Esophagus muscularis mucosa (tissue), 3 donors: ENCODE data around the gene APOC3.

Source experiments
- CTCF ChIP-seq, 3 experiments: fragments of 200-600 bp in 2 of 3; fragments of 450-650 bp in 1 of 3; sonication (generic) in 2 of 3; IDR thresholded peaks; one replicate each; pipeline ENCODE4 v1.5.1; 2017 to 2019; ENCODE audit warnings: antibody characterized with exemption in 3 of 3, mild to moderate bottlenecking in 2 of 3, moderate library complexity in 1 of 3
- EP300 ChIP-seq: sonication (generic); formaldehyde crosslinking; IDR thresholded peaks from one replicate; pipeline ENCODE4 v1.6.1; 2017; ENCODE audit warnings: antibody characterized with exemption

GRCh38 chr11:116826751-116827431, 2.8 kb upstream of the APOC3 start:
- TF ChIP-seq CTCF (IDR thresholded peaks at IDR 0.05): no peak
- no peak for TF ChIP-seq EP300
